Endothelial cell of umbilical vein (primary cell): ENCODE measurements around the gene SOHLH1. TPM values are rescaled to one million over a fixed set of nuclear protein-coding genes. Genes with fewer than 3 reads are reported as not detected.

Source experiments
- BruUV-seq: library from RNA; stranded (reverse); fragments of 400-500 nt; replicated peaks from 2 replicates; lab custom pipeline; 2021; lab: Mats Ljungman, UMichigan
- CTCF ChIA-PET: fragments of 300-600, 350-600 bp; sonication (Branson Sonifier 250); formaldehyde crosslinking; loops from one replicate; lab custom pipeline; 2021; ENCODE audit warnings: antibody characterized with exemption, inconsistent platforms; lab: Charles Lee
- POLR2A ChIA-PET: fragments of 300-600, 350-600 bp; sonication (Branson Sonifier 250); formaldehyde crosslinking; loops from one replicate; lab custom pipeline; 2021; ENCODE audit warnings: antibody characterized with exemption, inconsistent platforms; lab: Charles Lee
- DNase-seq: peaks from one replicate; pipeline ENCODE4 v3.0.0-alpha.2; 2011; ENCODE audit warnings: low read depth, low spot score
- FAIRE-seq: peaks from 2 replicates; lab custom pipeline; 2011; peaks lifted over from hg19 to GRCh38; lab: Jason Lieb, UNC
- H2AFZ ChIP-seq: 2 replicates; pipeline ENCODE4 v1.6.0; 2012; ENCODE audit warnings: low read depth, low read length, control low read depth, inconsistent platforms
- H3K27ac ChIP-seq: 2 replicates; pipeline ENCODE4 v1.5.1; 2011; ENCODE audit warnings: low read depth, mild to moderate bottlenecking, control low read depth, low read length, moderate library complexity; ENCODE audit not compliant: insufficient read depth
- H3K27me3 ChIP-seq, 2 experiments: 2 replicates each; pipeline versions ENCODE4 v1.6.0 to v1.6.1; 2011; ENCODE audit warnings: low read length in 2 of 2, mixed read lengths in 1 of 2; ENCODE audit not compliant: control insufficient read depth in 2 of 2, insufficient read depth in 2 of 2
- H3K36me3 ChIP-seq, 2 experiments: 2 replicates in 1 of 2; 3 replicates in 1 of 2; pipeline ENCODE4 v1.5.1; 2011; ENCODE audit warnings: low read length in 2 of 2, mild to moderate bottlenecking in 1 of 2, moderate library complexity in 1 of 2; ENCODE audit not compliant: control insufficient read depth in 2 of 2, insufficient read depth in 2 of 2; ENCODE audit errors: extremely low read depth in 1 of 2
- H3K4me1 ChIP-seq: 3 replicates; pipeline ENCODE4 v1.5.1; 2011; ENCODE audit warnings: mild to moderate bottlenecking, low read length; ENCODE audit not compliant: control insufficient read depth, insufficient read depth; ENCODE audit errors: extremely low read depth
- H3K4me2 ChIP-seq: 2 replicates; pipeline ENCODE4 v1.6.1; 2011; ENCODE audit warnings: low read length, control low read depth, mixed read lengths; ENCODE audit not compliant: insufficient read depth
- H3K4me3 ChIP-seq, 3 experiments: fragments of 200-600 bp in 1 of 3; sonication (generic), shearing (Covaris generic) in 1 of 3; replicated peaks in 1 of 3; 2 replicates each; pipeline ENCODE4 v1.5.1; 2011 to 2016; ENCODE audit warnings: control low read depth in 3 of 3, low read length in 3 of 3, mild to moderate bottlenecking in 2 of 3, inconsistent platforms in 1 of 3, low read depth in 1 of 3, moderate library complexity in 1 of 3; ENCODE audit not compliant: insufficient read depth in 1 of 3
- H3K79me2 ChIP-seq: 2 replicates; pipeline ENCODE4 v1.6.0; 2012; ENCODE audit warnings: low read length, inconsistent platforms; ENCODE audit not compliant: control insufficient read depth, insufficient read depth
- H3K9ac ChIP-seq: replicated peaks from 2 replicates; pipeline ENCODE3; 2011; ENCODE audit warnings: low read length, control low read depth; ENCODE audit not compliant: insufficient read depth; ENCODE audit errors: extremely low read depth
- H3K9me1 ChIP-seq: replicated peaks from 3 replicates; pipeline ENCODE4 v1.6.0; 2011; ENCODE audit warnings: mild to moderate bottlenecking, low read length; ENCODE audit not compliant: control insufficient read depth, insufficient read depth; ENCODE audit errors: extremely low read depth
- H3K9me3 ChIP-seq: replicated peaks from 2 replicates; pipeline ENCODE4 v1.5.1; 2012; ENCODE audit warnings: low read length, inconsistent platforms; ENCODE audit not compliant: control insufficient read depth, insufficient read depth
- H4K20me1 ChIP-seq: replicated peaks from 2 replicates; pipeline ENCODE3; 2011; ENCODE audit warnings: mild to moderate bottlenecking, low read length; ENCODE audit not compliant: control insufficient read depth, insufficient read depth; ENCODE audit errors: extremely low read depth
- CTCF ChIP-seq, 2 donors: IDR thresholded peaks; 1 replicate in 1 of 2; 2 replicates in 1 of 2; pipeline ENCODE4 v1.5.1; 2011; ENCODE audit warnings: low read length in 2 of 2, mild to moderate bottlenecking in 2 of 2, moderate library complexity in 2 of 2, control low read depth in 1 of 2, inconsistent platforms in 1 of 2, low read depth in 1 of 2; ENCODE audit not compliant: insufficient read depth in 1 of 2; ENCODE audit errors: extremely low read depth in 1 of 2
- EZH2 ChIP-seq: IDR thresholded peaks from 2 replicates; pipeline ENCODE4 v1.6.1; 2012; ENCODE audit warnings: borderline replicate concordance, low read depth, mild to moderate bottlenecking, moderate library complexity, low read length, inconsistent platforms; ENCODE audit not compliant: severe bottlenecking
- MAX ChIP-seq: IDR thresholded peaks from 2 replicates; pipeline ENCODE4 v1.6.1; 2011; ENCODE audit not compliant: insufficient read depth, insufficient read length
- MYC ChIP-seq: IDR thresholded peaks from one replicate; pipeline ENCODE4 v1.6.1; 2011; ENCODE audit warnings: mild to moderate bottlenecking, low read depth, low read length
- POLR2A ChIP-seq: IDR thresholded peaks from 2 replicates; pipeline ENCODE4 v1.6.1; 2012; ENCODE audit warnings: low read depth, mild to moderate bottlenecking, control low read depth, low read length
- POLR2AphosphoS5 ChIP-seq: IDR thresholded peaks from 2 replicates; pipeline ENCODE4 v1.6.1; 2012; ENCODE audit warnings: low read depth, mild to moderate bottlenecking, control low read depth, low read length, moderate library complexity; ENCODE audit not compliant: insufficient read depth
- dilution Hi-C: fragments of 300-500 bp; cut with MboI; formaldehyde crosslinking; loops from one replicate; pipeline ENCODE4 v1.15.0; 2019; ENCODE audit warnings: low sequenced_read_pairs; ENCODE audit not compliant: extremely low pct_ligation_motif_present
- intact Hi-C: fragments of 100-400 bp; cut with micrococcal nuclease; formaldehyde crosslinking; loops from one replicate; pipeline ENCODE4 v1.10.0; 2022
- polyA plus RNA-seq, 4 experiments: library from polyadenylated mRNA; depleted of rRNA in 3 of 4; stranded (reverse) in 3 of 4; unstranded in 1 of 4; fragments of >200 nt; gene quantifications; 2 replicates each; pipeline versions ENCODE4 v1.2.1 to v1.2.3, GENCODE V29; 2011 to 2012; ENCODE audit warnings: missing spikeins in 1 of 4
- total RNA-seq: library from RNA; stranded (reverse); gene quantifications from 2 replicates; pipeline ENCODE4 v1.2.3, GENCODE V29; 2021

Gene SOHLH1
- total and polyA plus RNA-seq, 2 donors (not counting 3 experiments of a cell fraction or from before 2014, with no cell fraction given) = not detected

DNA sequence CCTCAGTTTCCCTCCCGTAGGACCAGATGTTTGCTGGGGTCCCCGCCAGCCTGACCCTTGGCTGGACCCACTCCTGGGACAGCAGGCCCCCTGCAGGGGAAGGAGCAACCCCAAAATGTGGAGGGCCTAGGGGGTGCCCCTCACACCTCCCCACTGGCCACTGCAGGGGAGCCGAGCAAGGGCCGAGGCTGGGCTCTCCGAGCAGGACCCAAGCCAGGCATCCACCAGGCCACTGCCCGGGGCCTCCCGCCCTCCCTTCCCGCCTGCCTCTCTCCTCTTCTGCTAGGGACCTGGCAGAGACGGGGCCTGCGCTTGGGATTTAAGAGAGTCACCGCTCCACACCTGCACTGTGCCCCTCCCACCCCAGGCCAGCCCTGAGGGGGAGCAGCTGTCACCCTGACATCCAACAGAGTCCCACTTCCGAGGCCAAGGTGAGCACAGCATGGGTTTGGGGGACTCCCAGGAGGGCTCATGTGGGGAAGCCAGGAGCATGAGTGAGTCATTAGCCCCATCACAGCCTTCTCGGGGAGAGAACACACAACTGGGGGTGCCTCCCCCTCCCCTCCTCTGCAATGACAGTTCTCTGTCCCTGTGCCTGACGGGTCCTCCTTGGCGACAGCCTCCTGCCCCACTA, 15.8 kb downstream of the SOHLH1 start:
- BruUV-seq = no TSS peak
- no peak for TF ChIP-seq CTCF (IDR thresholded peaks at IDR 0.05; ENCODE audit: extremely low read depth in 1 of 2, insufficient read depth in 1 of 2, low read depth in 1 of 2, low read length in 2 of 2)
- no peak for TF ChIP-seq EZH2
- TF ChIP-seq POLR2A = no peak
- no peak for TF ChIP-seq POLR2AphosphoS5
- no peak for TF ChIP-seq MAX
- TF ChIP-seq MYC = no peak
- no peaks in the 10 kb centered on the region for H3K36me3 ChIP-seq
- no peak for FAIRE-seq
- no peak overlapping the region for H3K4me2 ChIP-seq
- H4K20me1 ChIP-seq = no peaks in the 10 kb centered on the region
- ChIA-PET CTCF (interaction anchor here (0.7 kb wide), 1 partner anchor 80 kb away, joined by 3 read pairs; no protein-coding TSS in a partner anchor), POLR2A (no interaction called here)
- DNase-seq = no peak
- intact Hi-C loops = no loop called here
- no peak overlapping the region for H3K9ac ChIP-seq
- no peaks in the 10 kb centered on the region for H3K9me1 ChIP-seq
- no peak overlapping the region for H3K4me3 ChIP-seq
- dilution Hi-C loops = no loop called here
- no peak overlapping the region for H3K27ac ChIP-seq
- no peaks in the 10 kb centered on the region for H3K79me2 ChIP-seq
- H3K27me3 ChIP-seq = no peaks in the 10 kb centered on the region
- no peak overlapping the region for H2AFZ ChIP-seq
- no peaks in the 10 kb centered on the region for H3K9me3 ChIP-seq
- no peaks in the 10 kb centered on the region for H3K4me1 ChIP-seq
